GM23338 (cell line): ENCODE measurements around the gene SMIM43. TPM values are rescaled to one million over a fixed set of nuclear protein-coding genes. Genes with fewer than 3 reads are reported as not detected.

Experiments
- ATAC-seq: fragments of 200-7000 bp; cut with Tn5 transposase; 3 replicates; pipeline ENCODE4 v1.9.1; 2020
- DNase-seq: peaks from one replicate; pipeline ENCODE4 v3.0.0-alpha.2; 2015; ENCODE audit warnings: low spot score
- H2AFZ ChIP-seq: fragments of 200-600 bp; sonication (generic); 2 replicates; pipeline ENCODE4 v1.8.0; 2016; ENCODE audit warnings: antibody characterized with exemption, mild to moderate bottlenecking, moderate library complexity
- H3F3A ChIP-seq: fragments of 200-600 bp; sonication (generic); replicated peaks from 2 replicates; pipeline ENCODE4 v1.8.0; 2017; ENCODE audit warnings: antibody characterized with exemption, mixed run types, low read depth
- H3K27ac ChIP-seq: fragments of 200-600 bp; sonication (generic); 2 replicates; pipeline ENCODE4 v1.6.1; 2016; ENCODE audit warnings: low read depth
- H3K27me3 ChIP-seq: fragments of 200-600 bp; sonication (generic); 2 replicates; pipeline ENCODE4 v1.8.0; 2016; ENCODE audit warnings: mild to moderate bottlenecking, mixed run types, moderate library complexity; ENCODE audit not compliant: insufficient read depth
- H3K36me3 ChIP-seq: fragments of 200-600 bp; sonication (generic); 2 replicates; pipeline ENCODE4 v1.8.0; 2016; ENCODE audit warnings: mild to moderate bottlenecking; ENCODE audit not compliant: insufficient read depth
- H3K4me1 ChIP-seq: fragments of 200-600 bp; sonication (generic); 2 replicates; pipeline ENCODE4 v1.8.0; 2016; ENCODE audit warnings: mild to moderate bottlenecking, moderate library complexity; ENCODE audit not compliant: insufficient read depth
- H3K4me2 ChIP-seq: fragments of 200-600 bp; sonication (generic); 2 replicates; pipeline ENCODE4 v1.7.1; 2017; ENCODE audit warnings: mixed run types
- H3K4me3 ChIP-seq: fragments of 200-600 bp; sonication (generic); 2 replicates; pipeline ENCODE4 v1.6.1; 2016; ENCODE audit warnings: mixed run types
- H3K79me2 ChIP-seq: fragments of 200-600 bp; sonication (generic); replicated peaks from 2 replicates; pipeline ENCODE4 v1.8.0; 2017; ENCODE audit warnings: mild to moderate bottlenecking; ENCODE audit not compliant: insufficient read depth
- H3K9me2 ChIP-seq: fragments of 200-600 bp; sonication (generic); 2 replicates; pipeline ENCODE4 v1.8.0; 2017; ENCODE audit not compliant: insufficient read depth
- H4K20me1 ChIP-seq: fragments of 200-600 bp; sonication (generic); replicated peaks from 2 replicates; pipeline ENCODE4 v1.8.0; 2017; ENCODE audit warnings: mild to moderate bottlenecking; ENCODE audit not compliant: insufficient read depth
- H3K27ac Mint-ChIP-seq: 2 replicates; pipeline ENCODE4 v1.8.0; 2020; ENCODE audit warnings: inconsistent platforms, mild to moderate bottlenecking, moderate library complexity, mixed read lengths
- H3K27me3 Mint-ChIP-seq: 3 replicates; pipeline ENCODE4 v1.8.0; 2022; ENCODE audit warnings: low read depth, mild to moderate bottlenecking, moderate library complexity, mixed read lengths, inconsistent platforms; ENCODE audit not compliant: insufficient read depth, poor library complexity
- H3K36me3 Mint-ChIP-seq: 3 replicates; pipeline ENCODE4 v1.8.0; 2021; ENCODE audit warnings: low read depth, mild to moderate bottlenecking, inconsistent platforms, moderate library complexity, mixed read lengths
- H3K4me1 Mint-ChIP-seq: 3 replicates; pipeline ENCODE4 v1.8.0; 2020; ENCODE audit warnings: mild to moderate bottlenecking, inconsistent platforms, mixed read lengths
- H3K4me3 Mint-ChIP-seq: 3 replicates; pipeline ENCODE4 v1.8.0; 2021; ENCODE audit warnings: moderate library complexity, mild to moderate bottlenecking, inconsistent platforms, mixed read lengths
- H3K9me3 Mint-ChIP-seq: 3 replicates; pipeline ENCODE4 v1.8.0; 2020; ENCODE audit warnings: moderate library complexity, mild to moderate bottlenecking, inconsistent platforms, mixed read lengths
- CTCF ChIP-seq, 2 experiments: fragments of 200-600 bp in 1 of 2; sonication (generic) in 1 of 2; conservative IDR thresholded peaks; 2 replicates each; pipeline versions ENCODE4 v1.5.1 to v1.6.1; 2016 to 2017; ENCODE audit warnings: antibody characterized with exemption in 2 of 2, low read depth in 2 of 2, mild to moderate bottlenecking in 2 of 2, moderate library complexity in 1 of 2
- ETS1 ChIP-seq: IDR thresholded peaks from 2 replicates; pipeline ENCODE4 v1.6.1; 2016; ENCODE audit warnings: antibody characterized with exemption
- EZH2 ChIP-seq: fragments of 200-600 bp; sonication (generic); IDR thresholded peaks from one replicate; pipeline ENCODE4 v1.8.0; 2017; ENCODE audit warnings: antibody characterized with exemption, mild to moderate bottlenecking, low read depth; ENCODE audit not compliant: unreplicated experiment
- EZH2phosphoT487 ChIP-seq: fragments of 200-600 bp; sonication (generic); IDR thresholded peaks from one replicate; pipeline ENCODE4 v1.8.1; 2018; ENCODE audit warnings: antibody characterized with exemption; ENCODE audit not compliant: unreplicated experiment
- POLR2AphosphoS5 ChIP-seq: IDR thresholded peaks from 2 replicates; pipeline ENCODE4 v1.6.1; 2016; ENCODE audit warnings: antibody characterized with exemption, low read depth
- REST ChIP-seq: IDR thresholded peaks from one replicate; pipeline ENCODE4 v1.6.1; 2018; ENCODE audit warnings: antibody characterized with exemption; ENCODE audit not compliant: unreplicated experiment
- STAT1 ChIP-seq: IDR thresholded peaks from one replicate; pipeline ENCODE4 v1.6.1; 2016; ENCODE audit warnings: antibody characterized with exemption; ENCODE audit not compliant: unreplicated experiment
- ZNF331 ChIP-seq: fragments of 250-450 bp; sonication (Bioruptor Pico); IDR thresholded peaks from 2 replicates; pipeline ENCODE4 v1.5.0; 2020; ENCODE audit warnings: low read depth, mild to moderate bottlenecking, moderate library complexity
- polyA plus RNA-seq: library from polyadenylated mRNA; unstranded; fragments of >200 nt; fragmentation: Nextera tagmentation; extraction: Ambion mirVana; gene quantifications from 2 replicates; pipeline ENCODE4 v1.2.1, GENCODE V29; 2016
- total RNA-seq: library from RNA; depleted of rRNA; stranded (reverse); fragments of >200 nt; shearing (Covaris generic); gene quantifications from 2 replicates; pipeline ENCODE4 v1.2.3, GENCODE V29; 2014

Gene SMIM43
- total and polyA plus RNA-seq, 2 experiments from 2014 or later = 0.26 to 0.56 TPM

GRCh38 chr4:121790976-121791375 is 26.0 kb upstream of the SMIM43 start (continued):
- no peak for TF ChIP-seq ZNF331 (CRISPR knock-in tag)
- no peak for TF ChIP-seq EZH2
- no peak for TF ChIP-seq EZH2phosphoT487
- no peak for TF ChIP-seq REST
- no peak for TF ChIP-seq ETS1

- Histone ChIP-seq H3K27ac (no peak overlapping the region), H3F3A (no peaks in the 10 kb centered on the region), H4K20me1 (no peaks in the 10 kb centered on the region), H2AFZ (peak overlapping the region; percentile 54; the same call in 1 of the 2 replicates), H3K9me2 (no peaks in the 10 kb centered on the region), H3K4me1 (peaks cover 4% of the 10 kb centered on the region), H3K79me2 (no peaks in the 10 kb centered on the region), H3K4me3 (no peak overlapping the region), H3K4me2 (no peak overlapping the region), H3K36me3 (no peaks in the 10 kb centered on the region), H3K27me3 (no peaks in the 10 kb centered on the region)
- DNase-seq = no peak
- TF ChIP-seq POLR2AphosphoS5 = no peak
- TF ChIP-seq STAT1 = no peak
- no peak for TF ChIP-seq CTCF (conservative IDR thresholded peaks at IDR 0.05; ENCODE audit: low read depth in 2 of 2)
- Mint-ChIP-seq H3K4me3 (no peak overlapping the region), H3K36me3 (no peaks in the 10 kb centered on the region), H3K27ac (no peak overlapping the region), H3K4me1 (peaks cover 19% of the 10 kb centered on the region), H3K27me3 (peaks cover 2% of the 10 kb centered on the region), H3K9me3 (no peaks in the 10 kb centered on the region)
- no peak for ATAC-seq
Observed at GRCh38 chr4:121789960-121790829, 25.2 kb upstream of the SMIM43 start.
